Measurements from ENCODE around the gene CENPI.

DNA sequence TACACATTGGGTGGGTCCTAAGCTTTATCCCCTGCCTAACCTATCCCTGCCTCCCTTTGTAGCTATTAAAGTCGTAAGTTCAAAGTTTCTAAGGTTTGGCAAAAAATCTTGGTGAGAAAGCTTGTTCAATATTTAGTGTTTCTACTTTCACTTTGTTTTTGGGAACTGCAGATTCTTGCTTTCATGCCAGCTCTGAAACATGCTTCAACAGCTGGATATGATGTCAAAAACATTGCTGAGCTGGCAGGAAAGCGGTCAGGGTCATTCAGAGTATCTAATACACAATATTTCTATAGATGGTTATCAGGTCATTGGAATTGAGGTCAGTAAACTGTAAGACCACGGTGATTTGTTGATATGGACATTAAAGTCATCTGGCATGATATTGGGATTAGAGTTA lies 19.7 kb downstream of the CENPI start:
- TF ChIP-seq, protein P1, sequence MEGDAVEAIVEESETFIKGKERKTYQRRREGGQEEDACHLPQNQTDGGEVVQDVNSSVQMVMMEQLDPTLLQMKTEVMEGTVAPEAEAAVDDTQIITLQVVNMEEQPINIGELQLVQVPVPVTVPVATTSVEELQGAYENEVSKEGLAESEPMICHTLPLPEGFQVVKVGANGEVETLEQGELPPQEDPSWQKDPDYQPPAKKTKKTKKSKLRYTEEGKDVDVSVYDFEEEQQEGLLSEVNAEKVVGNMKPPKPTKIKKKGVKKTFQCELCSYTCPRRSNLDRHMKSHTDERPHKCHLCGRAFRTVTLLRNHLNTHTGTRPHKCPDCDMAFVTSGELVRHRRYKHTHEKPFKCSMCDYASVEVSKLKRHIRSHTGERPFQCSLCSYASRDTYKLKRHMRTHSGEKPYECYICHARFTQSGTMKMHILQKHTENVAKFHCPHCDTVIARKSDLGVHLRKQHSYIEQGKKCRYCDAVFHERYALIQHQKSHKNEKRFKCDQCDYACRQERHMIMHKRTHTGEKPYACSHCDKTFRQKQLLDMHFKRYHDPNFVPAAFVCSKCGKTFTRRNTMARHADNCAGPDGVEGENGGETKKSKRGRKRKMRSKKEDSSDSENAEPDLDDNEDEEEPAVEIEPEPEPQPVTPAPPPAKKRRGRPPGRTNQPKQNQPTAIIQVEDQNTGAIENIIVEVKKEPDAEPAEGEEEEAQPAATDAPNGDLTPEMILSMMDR (IDR thresholded peaks at IDR 0.05), result no peak
- TF ChIP-seq POLR2A (IDR thresholded peaks at IDR 0.05), result no peak

Data from Peyer's patch (tissue), 4 donors.